ENCODE measurements around the gene PDILT. TPM values are rescaled to one million over a fixed set of nuclear protein-coding genes. Genes with fewer than 3 reads are reported as not detected.

PDILT gene
- total and polyA plus RNA-seq, 2 experiments from 2014 or later = not detected

GRCh38 chr16:20347666-20348364 is 56.7 kb downstream of the PDILT start:
- Histone ChIP-seq H3K4me2 (peak overlapping the region; percentile 38; the same call in 1 of the 2 replicates), H3K9me2 (ENCODE audit: insufficient read depth) (no peaks in the 10 kb centered on the region), H3K36me3 (ENCODE audit: insufficient read depth) (no peaks in the 10 kb centered on the region), H3K4me3 (no peak overlapping the region), H3K27me3 (ENCODE audit: insufficient read depth) (no peaks in the 10 kb centered on the region), H3K4me1 (ENCODE audit: insufficient read depth) (peaks cover 4% of the 10 kb centered on the region), H3K27ac (ENCODE audit: low read depth) (no peak overlapping the region), H2AFZ (peak overlapping the region; percentile 76; the same call in 1 of the 2 replicates), H3K79me2 (replicated peaks; ENCODE audit: insufficient read depth) (no peaks in the 10 kb centered on the region), H3F3A (replicated peaks; ENCODE audit: low read depth) (no peaks in the 10 kb centered on the region), H4K20me1 (replicated peaks; ENCODE audit: insufficient read depth) (no peaks in the 10 kb centered on the region)
- DNase-seq (ENCODE audit: low spot score) = no peak
- no peak overlapping the region for H3K27ac Mint-ChIP-seq
- peaks cover 3% of the 10 kb centered on the region; the same call in 2 of the 3 replicates for H3K4me1 Mint-ChIP-seq
- TF ChIP-seq NANOG (IDR thresholded peaks at IDR 0.05; ENCODE audit: borderline replicate concordance) = no peak
- no peak for TF ChIP-seq ETS1 (IDR thresholded peaks at IDR 0.05)
- TF ChIP-seq ZNF462 (CRISPR knock-in tag; IDR thresholded peaks at IDR 0.05) = no peak
- no peak for TF ChIP-seq POLR2AphosphoS5 (IDR thresholded peaks at IDR 0.05; ENCODE audit: low read depth)
- TF ChIP-seq JUNB (IDR thresholded peaks at IDR 0.05; ENCODE audit: unreplicated experiment) = no peak
- no peak for TF ChIP-seq EZH2phosphoT487 (IDR thresholded peaks at IDR 0.05; ENCODE audit: unreplicated experiment)
- no peak for TF ChIP-seq CTCF (conservative IDR thresholded peaks at IDR 0.05; ENCODE audit: low read depth in 2 of 2)
- no peak for TF ChIP-seq ZNF331 (CRISPR knock-in tag; IDR thresholded peaks at IDR 0.05; ENCODE audit: low read depth)
- no peak; the same call in 2 of the 3 replicates for ATAC-seq
- H3K9me3 Mint-ChIP-seq = no peaks in the 10 kb centered on the region
- no peaks in the 10 kb centered on the region for H3K36me3 Mint-ChIP-seq (ENCODE audit: low read depth)
- H3K4me3 Mint-ChIP-seq = no peak overlapping the region
- peaks cover 6% of the 10 kb centered on the region for H3K27me3 Mint-ChIP-seq (ENCODE audit: insufficient read depth, low read depth, poor library complexity)
